Adrenal gland (tissue), 12 donors: ENCODE measurements around the gene LAT. TPM values are rescaled to one million over a fixed set of nuclear protein-coding genes. Genes with fewer than 3 reads are reported as not detected.

ENCODE experiments used
- DNase-seq, 7 donors: peaks; one replicate each; pipeline ENCODE4 v3.0.0-alpha.2; 2019 to 2020
- H3K27ac ChIP-seq, 5 donors: fragments of 200-600 bp; sonication (generic) in 4 of 5; 1 replicate in 3 of 5; 2 replicates in 2 of 5; pipeline versions ENCODE4 v1.5.1 to v1.8.0; 2016 to 2020; ENCODE audit warnings: mild to moderate bottlenecking in 1 of 5
- H3K27me3 ChIP-seq: fragments of 200-600 bp; 2 replicates; pipeline ENCODE4 v1.8.0; 2021
- H3K36me3 ChIP-seq, 2 donors: fragments of 200-600 bp; replicated peaks in 1 of 2; 1 replicate in 1 of 2; 2 replicates in 1 of 2; pipeline versions ENCODE4 v1.5.1 to v1.8.0; 2018 to 2022
- H3K4me1 ChIP-seq, 2 donors: fragments of 200-600 bp; replicated peaks in 1 of 2; 1 replicate in 1 of 2; 2 replicates in 1 of 2; pipeline versions ENCODE4 v1.5.1 to v1.8.0; 2018 to 2021
- H3K4me3 ChIP-seq, 4 donors: fragments of 200-600 bp; sonication (generic) in 3 of 4; one replicate each; pipeline ENCODE4 v1.5.1; 2016 to 2018
- H3K9me3 ChIP-seq, 3 donors: fragments of 200-600 bp; sonication (generic) in 1 of 3; replicated peaks in 1 of 3; 1 replicate in 2 of 3; 2 replicates in 1 of 3; pipeline versions ENCODE4 v1.5.1 to v1.8.0; 2016 to 2021
- CTCF ChIP-seq, 6 experiments: fragments of 450-650 bp in 4 of 6; fragments of 200-600 bp in 2 of 6; sonication (generic) in 1 of 6; IDR thresholded peaks; 1 replicate in 5 of 6; 2 replicates in 1 of 6; pipeline versions ENCODE4 v1.5.1 to v1.8.0; 2016 to 2021; ENCODE audit warnings: antibody characterized with exemption in 6 of 6, mild to moderate bottlenecking in 2 of 6, moderate library complexity in 1 of 6
- POLR2A ChIP-seq, 2 donors: fragments of 450-650 bp; IDR thresholded peaks; one replicate each; pipeline ENCODE4 v1.6.1; 2017; ENCODE audit warnings: antibody characterized with exemption in 2 of 2, mild to moderate bottlenecking in 2 of 2, moderate library complexity in 1 of 2
- WGBS, 4 donors: extraction: QIAGEN DNeasy Blood & Tissue Kit in 2 of 4; methylation state at CpG; one replicate each; pipeline versions ENCODE4 v1.1.5 to v1.1.7; 2013 to 2017; 5-methylcytosine and 5-hydroxymethylcytosine counted together
- intact Hi-C, 2 donors: fragments of 100-400 bp; cut with DNase I; formaldehyde crosslinking; loops; one replicate each; pipeline versions ENCODE4 v1.14.1 to v1.15.0; 2022 to 2023
- polyA plus RNA-seq, 3 donors: library from polyadenylated mRNA; stranded (reverse); fragments of 200-250 nt in 2 of 3; fragments of 350-450 nt in 1 of 3; fragmentation: Illumina TruSeq in 1 of 3; extraction: RNeasy Lipid Tissue Mini Kit (QIAGEN cat#74804) in 1 of 3; gene quantifications; one replicate each; pipeline ENCODE4 v1.2.3, GENCODE V29; 2013 to 2014
- total RNA-seq, 9 donors: library from RNA; depleted of rRNA in 4 of 9; stranded (reverse); fragments of >200 nt in 4 of 9; fragments of 120-200 nt in 1 of 9; fragmentation: NEBNext Ultra II Directional in 1 of 9; extraction: Animal tissue kit (Norgen Biotek cat#: 25700) in 1 of 9; gene quantifications; one replicate each; pipeline versions ENCODE4 v1.1.0 to v1.2.4, GENCODE V29; 2013 to 2023
- donor health status: healthy with polysubstance abuse.
- donor health status: Bipolar disorder and iron deficiency.
- donor health status: DM: yes; HTN: yes; CAD: no.
- donor health status: DM: no; HTN: no; CAD: no.
- donor health status: DM: no; HTN: no; CAD: no.
- donor health status: DM: yes; HTN: yes; CAD: no.

LAT gene
- total and polyA plus RNA-seq, 12 donors, result 0.42 to 50.5 (median 1.8) TPM; not detected in 1

GRCh38 chr16:28983644-28984043 is 1.2 kb upstream of the LAT start:
- Histone ChIP-seq H3K4me1 (no peaks in the 10 kb centered on the region), H3K9me3 (peaks cover 0 to 6% (median 0%) of the 10 kb centered on the region in 3 donors), H3K27me3 (no peaks in the 10 kb centered on the region), H3K36me3 (peaks cover 0 to 58% of the 10 kb centered on the region in 2 donors), H3K4me3 (no peak overlapping the region), H3K27ac (no peak overlapping the region)
- intact Hi-C loops, result no loop called here
- TF ChIP-seq CTCF (IDR thresholded peaks at IDR 0.05), result no peak
- TF ChIP-seq POLR2A (IDR thresholded peaks at IDR 0.05), result no peak
- 93 to 98% (median 95%) methylated on average over 10 to 18 of the region's 18 CpGs for WGBS, 4 donors
- no peak for DNase-seq

- Histone ChIP-seq H3K27me3 (no peaks in the 10 kb centered on the region), H3K36me3 (peaks cover 0 to 55% of the 10 kb centered on the region in 2 donors), H3K27ac (no peak overlapping the region), H3K4me3 (no peak overlapping the region), H3K4me1 (no peaks in the 10 kb centered on the region), H3K9me3 (peaks cover 0 to 6% (median 0%) of the 10 kb centered on the region in 3 donors)
- TF ChIP-seq CTCF (IDR thresholded peaks at IDR 0.05) (no peak), POLR2A (IDR thresholded peaks at IDR 0.05) (no peak)
- no peak for DNase-seq
- WGBS, 4 donors, result 70 to 85% (median 84%) methylated on average over 2 to 12 of the region's 12 CpGs
- intact Hi-C loops, result no loop called here
These were observed 761 bp upstream of the LAT start for GRCh38 chr16:28984091-28984490.

GRCh38 chr16:28985211-28986041 is 574 bp downstream of the LAT start:
- no peak for TF ChIP-seq CTCF (IDR thresholded peaks at IDR 0.05)
- no peak for TF ChIP-seq POLR2A (IDR thresholded peaks at IDR 0.05)
- intact Hi-C loops, result no loop called here
- Histone ChIP-seq H3K9me3 (peaks cover 0 to 6% (median 0%) of the 10 kb centered on the region in 3 donors), H3K36me3 (peaks cover 0 to 42% of the 10 kb centered on the region in 2 donors), H3K4me1 (no peaks in the 10 kb centered on the region), H3K27ac (no peak overlapping the region), H3K4me3 (no peak overlapping the region), H3K27me3 (no peaks in the 10 kb centered on the region)
- 78 to 96% (median 86%) methylated on average over 9 to 19 of the region's 19 CpGs for WGBS, 4 donors
- no peak for DNase-seq

GRCh38 chr16:28986046-28986445 is 1.2 kb downstream of the LAT start:
- WGBS, 4 donors, result 87 to 95% (median 91%) methylated on average over 8 to 9 of the region's 9 CpGs
- Histone ChIP-seq H3K4me3 (no peak overlapping the region), H3K9me3 (peaks cover 0 to 6% (median 0%) of the 10 kb centered on the region in 3 donors), H3K27ac (no peak overlapping the region), H3K4me1 (no peaks in the 10 kb centered on the region), H3K36me3 (peaks cover 0 to 38% of the 10 kb centered on the region in 2 donors), H3K27me3 (no peaks in the 10 kb centered on the region)
- DNase-seq, result no peak
- intact Hi-C loops, result no loop called here
- TF ChIP-seq CTCF (IDR thresholded peaks at IDR 0.05) (no peak), POLR2A (IDR thresholded peaks at IDR 0.05) (no peak)
